Left ventricle myocardium inferior (tissue), 1 donor: ENCODE data around the gene GOSR2. TPM values are rescaled to one million over a fixed set of nuclear protein-coding genes. Genes with fewer than 3 reads are reported as not detected.

Experiments
- DNase-seq: peaks from one replicate; pipeline ENCODE4 v3.0.0-alpha.2; 2020
- H3K27ac ChIP-seq: fragments of 200-600 bp; replicated peaks from 2 replicates; pipeline ENCODE4 v1.8.0; 2021
- H3K27me3 ChIP-seq: fragments of 200-600 bp; 2 replicates; pipeline ENCODE4 v1.8.0; 2021; ENCODE audit warnings: low read depth
- H3K36me3 ChIP-seq: fragments of 200-600 bp; 2 replicates; pipeline ENCODE4 v1.8.0; 2021
- H3K4me1 ChIP-seq: fragments of 200-600 bp; 2 replicates; pipeline ENCODE4 v1.8.0; 2021
- H3K4me3 ChIP-seq: fragments of 200-600 bp; 2 replicates; pipeline ENCODE4 v1.8.0; 2021; ENCODE audit warnings: mild to moderate bottlenecking, moderate library complexity
- H3K9me3 ChIP-seq: fragments of 200-600 bp; replicated peaks from 2 replicates; pipeline ENCODE4 v1.8.0; 2021
- intact Hi-C: fragments of 100-400 bp; cut with micrococcal nuclease; formaldehyde crosslinking; loops from one replicate; pipeline ENCODE4 v1.11.0; 2022
- total RNA-seq: library from RNA; stranded (reverse); fragmentation: NEBNext Ultra II Directional; extraction: Animal tissue kit (Norgen Biotek cat#: 25700); gene quantifications from one replicate; pipeline ENCODE4 v1.2.1, GENCODE V29; 2021
- TF ChIP-seq, protein P1 (sequence below): fragments of 200-600 bp; IDR thresholded peaks from 2 replicates; pipeline ENCODE4 v1.8.0; 2021; ENCODE audit warnings: antibody characterized with exemption, mild to moderate bottlenecking, borderline replicate concordance
- donor health status: DM: no; HTN: yes; CAD: no; lungs with severe emphysema.

The GOSR2 gene
- total RNA-seq, 1 donor from 2014 or later, result 41.9 TPM

- DNase-seq, result no peak
- Histone ChIP-seq H3K36me3 (peaks cover 71% of the 10 kb centered on the region), H3K27me3 (no peaks in the 10 kb centered on the region), H3K9me3 (no peaks in the 10 kb centered on the region), H3K4me3 (no peak overlapping the region), H3K4me1 (peaks cover 50% of the 10 kb centered on the region), H3K27ac (no peak overlapping the region)
- TF ChIP-seq, protein P1, sequence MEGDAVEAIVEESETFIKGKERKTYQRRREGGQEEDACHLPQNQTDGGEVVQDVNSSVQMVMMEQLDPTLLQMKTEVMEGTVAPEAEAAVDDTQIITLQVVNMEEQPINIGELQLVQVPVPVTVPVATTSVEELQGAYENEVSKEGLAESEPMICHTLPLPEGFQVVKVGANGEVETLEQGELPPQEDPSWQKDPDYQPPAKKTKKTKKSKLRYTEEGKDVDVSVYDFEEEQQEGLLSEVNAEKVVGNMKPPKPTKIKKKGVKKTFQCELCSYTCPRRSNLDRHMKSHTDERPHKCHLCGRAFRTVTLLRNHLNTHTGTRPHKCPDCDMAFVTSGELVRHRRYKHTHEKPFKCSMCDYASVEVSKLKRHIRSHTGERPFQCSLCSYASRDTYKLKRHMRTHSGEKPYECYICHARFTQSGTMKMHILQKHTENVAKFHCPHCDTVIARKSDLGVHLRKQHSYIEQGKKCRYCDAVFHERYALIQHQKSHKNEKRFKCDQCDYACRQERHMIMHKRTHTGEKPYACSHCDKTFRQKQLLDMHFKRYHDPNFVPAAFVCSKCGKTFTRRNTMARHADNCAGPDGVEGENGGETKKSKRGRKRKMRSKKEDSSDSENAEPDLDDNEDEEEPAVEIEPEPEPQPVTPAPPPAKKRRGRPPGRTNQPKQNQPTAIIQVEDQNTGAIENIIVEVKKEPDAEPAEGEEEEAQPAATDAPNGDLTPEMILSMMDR, result no peak
- intact Hi-C loops, result no loop called here
Observed at GRCh38 chr17:46931596-46931995, 8.6 kb downstream of the GOSR2 start.

DNA sequence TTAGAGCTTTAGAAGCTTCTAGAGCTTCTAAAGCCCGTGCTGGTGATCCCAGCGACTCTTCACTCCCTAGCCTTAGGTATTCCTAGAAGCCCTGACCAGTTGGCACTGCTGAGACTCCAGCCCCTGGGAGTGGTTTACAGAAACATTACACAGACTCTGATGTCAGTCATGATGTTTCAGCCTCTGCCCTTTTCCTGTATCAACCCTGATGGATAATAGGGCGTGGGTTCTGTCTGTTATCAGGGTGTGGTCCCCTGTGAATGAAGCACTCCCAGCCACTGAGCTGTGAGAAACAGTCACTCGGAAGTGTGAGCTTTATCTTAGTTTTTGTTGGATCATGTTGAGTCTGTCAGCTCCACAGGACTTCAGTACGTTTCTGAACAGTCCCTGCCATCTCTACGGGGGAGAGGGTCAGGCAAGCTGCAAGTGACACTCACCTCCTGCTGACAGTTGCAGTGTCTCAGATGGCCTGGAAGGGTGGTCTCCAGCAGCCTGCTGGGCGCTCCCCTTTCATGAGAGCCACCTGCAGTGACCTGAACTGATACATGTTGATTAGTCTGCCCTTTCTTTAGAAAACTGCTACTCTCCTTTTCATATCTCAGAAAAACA is 12.8 kb downstream of the GOSR2 start:
- peak overlapping the region; percentile 69 for H3K27ac ChIP-seq
- peaks cover 15% of the 10 kb centered on the region for H3K4me1 ChIP-seq
- no peak for DNase-seq
- intact Hi-C loops, result no loop called here
- TF ChIP-seq, protein P1, result no peak
- no peak overlapping the region for H3K4me3 ChIP-seq
- no peaks in the 10 kb centered on the region for H3K9me3 ChIP-seq
- H3K27me3 ChIP-seq, result no peaks in the 10 kb centered on the region
- peaks cover 97% of the 10 kb centered on the region for H3K36me3 ChIP-seq

- peaks cover 46% of the 10 kb centered on the region for H3K36me3 ChIP-seq
- TF ChIP-seq, protein P1, result peak; percentile 90
Observed at GRCh38 chr17:46940692-46941404, 17.9 kb downstream of the GOSR2 start.

GRCh38 chr17:46942441-46943217 is 19.7 kb downstream of the GOSR2 start:
- Histone ChIP-seq H3K27me3 (no peaks in the 10 kb centered on the region), H3K36me3 (peaks cover 30% of the 10 kb centered on the region), H3K27ac (no peak overlapping the region), H3K4me3 (no peak overlapping the region), H3K9me3 (no peaks in the 10 kb centered on the region), H3K4me1 (peaks cover 29% of the 10 kb centered on the region)
- DNase-seq, result peak; percentile 62
- intact Hi-C loops, result loop anchor here (2.0 kb wide), 1 partner anchor 58 kb away; no protein-coding TSS in a partner anchor
- TF ChIP-seq, protein P1, result peak; percentile 88

More at GRCh38 chr17:46940692-46941404, 17.9 kb downstream of the GOSR2 start:
- Histone ChIP-seq H3K4me3 (no peak overlapping the region), H3K4me1 (peaks cover 35% of the 10 kb centered on the region), H3K27me3 (no peaks in the 10 kb centered on the region), H3K9me3 (no peaks in the 10 kb centered on the region), H3K27ac (no peak overlapping the region)
- intact Hi-C loops, result no loop called here
- peak; percentile 71 for DNase-seq

DNA sequence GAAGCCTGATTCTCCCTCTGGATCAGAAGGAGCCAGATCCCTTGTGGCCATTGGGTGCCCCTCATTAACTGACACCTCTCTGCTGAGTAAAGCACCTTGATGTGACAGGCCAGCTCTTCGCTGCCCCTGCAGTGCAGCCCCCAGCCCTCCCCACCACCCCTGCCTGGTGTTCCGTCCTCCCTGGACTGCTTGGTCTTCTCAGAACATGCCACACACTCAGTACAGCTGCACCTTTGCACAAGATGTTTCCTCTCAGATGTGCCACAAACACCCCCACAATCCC is 20.2 kb downstream of the GOSR2 start:
- Histone ChIP-seq H3K36me3 (peaks cover 25% of the 10 kb centered on the region), H3K27me3 (no peaks in the 10 kb centered on the region), H3K4me1 (peaks cover 29% of the 10 kb centered on the region), H3K9me3 (no peaks in the 10 kb centered on the region), H3K27ac (no peak overlapping the region), H3K4me3 (no peak overlapping the region)
- TF ChIP-seq, protein P1, result no peak
- DNase-seq, result no peak
- intact Hi-C loops, result loop anchor here (2.0 kb wide), 1 partner anchor 58 kb away; no protein-coding TSS in a partner anchor
